Measurements from ENCODE around the gene ARGFX. TPM values are rescaled to one million over a fixed set of nuclear protein-coding genes. Genes with fewer than 3 reads are reported as not detected.

The ARGFX gene
- total and polyA plus RNA-seq, 9 of the 15 experiments (the other 6 are each of a cell fraction or from before 2014, with no cell fraction given), result not detected

DNA sequence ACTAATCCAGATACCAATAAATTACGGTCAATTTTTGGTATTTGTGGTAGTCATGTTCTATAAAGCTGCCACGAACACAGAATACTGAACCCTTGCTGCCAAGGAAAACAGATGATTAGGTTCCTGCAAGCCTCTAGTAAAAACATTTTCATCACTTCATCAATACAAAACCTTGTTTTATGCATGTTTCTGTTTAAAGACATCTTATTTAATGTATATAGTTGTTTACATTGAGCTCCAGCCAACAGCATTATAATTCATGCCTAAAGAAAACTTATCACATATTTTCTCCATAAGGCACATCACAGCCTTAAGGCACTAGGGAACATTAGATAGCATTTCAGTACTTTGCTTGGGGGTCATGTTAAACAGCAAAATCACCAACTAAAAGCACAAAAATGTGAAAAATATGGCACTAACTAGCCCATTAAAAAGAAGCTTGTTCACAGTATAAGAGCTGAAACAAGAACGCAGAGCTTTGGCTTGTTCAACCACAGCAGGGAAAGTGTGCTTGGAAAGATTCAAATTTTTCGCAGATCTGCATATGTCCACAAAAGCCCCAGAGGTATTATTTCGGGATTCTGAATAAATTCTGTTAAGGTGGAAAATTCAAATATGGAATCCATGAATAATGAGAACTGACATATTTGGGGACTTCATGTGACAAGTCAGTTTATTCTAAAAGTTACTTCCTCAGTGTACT lies 49.6 kb upstream of the ARGFX start:
- no peak overlapping the region for H3K9ac ChIP-seq (ENCODE audit: insufficient read depth in 1 of 2, low read depth in 2 of 2, low read length in 2 of 2)
- peaks cover 52% of the 10 kb centered on the region; the same call in 1 of the 3 replicates for H3K36me3 ChIP-seq (ENCODE audit: control insufficient read depth, insufficient read depth, low read length)
- DNase-seq (ENCODE audit: extremely low read depth in 1 of 4, low spot score in 3 of 4) (no peak), FAIRE-seq (no peak), ATAC-seq (no peak)
- H2AFZ ChIP-seq (ENCODE audit: low read depth, low read length), result no peak overlapping the region
- intact Hi-C loops (cut with micrococcal nuclease), result no loop called here
- H4K20me1 ChIP-seq (replicated peaks; ENCODE audit: control insufficient read depth, insufficient read depth, low read length), result no peaks in the 10 kb centered on the region
- 100% methylated on average over 5 of the region's 5 CpGs for WGBS (ENCODE audit: insufficient coverage, low coverage, missing lambda C conversion rate)
- no peak overlapping the region for H3K27ac ChIP-seq (ENCODE audit: extremely low read depth, low read depth, low read length)
- H3K9me3 ChIP-seq (replicated peaks; ENCODE audit: control insufficient read depth, insufficient read depth, low read depth, low read length), result no peaks in the 10 kb centered on the region; the same call in 1 of the 2 replicates
- no peaks in the 10 kb centered on the region for H3K9me1 ChIP-seq (ENCODE audit: control insufficient read depth, insufficient read depth, low read length)
- in situ Hi-C loops (cut with MboI), result no loop called here
- TF ChIP-seq, protein P1, sequence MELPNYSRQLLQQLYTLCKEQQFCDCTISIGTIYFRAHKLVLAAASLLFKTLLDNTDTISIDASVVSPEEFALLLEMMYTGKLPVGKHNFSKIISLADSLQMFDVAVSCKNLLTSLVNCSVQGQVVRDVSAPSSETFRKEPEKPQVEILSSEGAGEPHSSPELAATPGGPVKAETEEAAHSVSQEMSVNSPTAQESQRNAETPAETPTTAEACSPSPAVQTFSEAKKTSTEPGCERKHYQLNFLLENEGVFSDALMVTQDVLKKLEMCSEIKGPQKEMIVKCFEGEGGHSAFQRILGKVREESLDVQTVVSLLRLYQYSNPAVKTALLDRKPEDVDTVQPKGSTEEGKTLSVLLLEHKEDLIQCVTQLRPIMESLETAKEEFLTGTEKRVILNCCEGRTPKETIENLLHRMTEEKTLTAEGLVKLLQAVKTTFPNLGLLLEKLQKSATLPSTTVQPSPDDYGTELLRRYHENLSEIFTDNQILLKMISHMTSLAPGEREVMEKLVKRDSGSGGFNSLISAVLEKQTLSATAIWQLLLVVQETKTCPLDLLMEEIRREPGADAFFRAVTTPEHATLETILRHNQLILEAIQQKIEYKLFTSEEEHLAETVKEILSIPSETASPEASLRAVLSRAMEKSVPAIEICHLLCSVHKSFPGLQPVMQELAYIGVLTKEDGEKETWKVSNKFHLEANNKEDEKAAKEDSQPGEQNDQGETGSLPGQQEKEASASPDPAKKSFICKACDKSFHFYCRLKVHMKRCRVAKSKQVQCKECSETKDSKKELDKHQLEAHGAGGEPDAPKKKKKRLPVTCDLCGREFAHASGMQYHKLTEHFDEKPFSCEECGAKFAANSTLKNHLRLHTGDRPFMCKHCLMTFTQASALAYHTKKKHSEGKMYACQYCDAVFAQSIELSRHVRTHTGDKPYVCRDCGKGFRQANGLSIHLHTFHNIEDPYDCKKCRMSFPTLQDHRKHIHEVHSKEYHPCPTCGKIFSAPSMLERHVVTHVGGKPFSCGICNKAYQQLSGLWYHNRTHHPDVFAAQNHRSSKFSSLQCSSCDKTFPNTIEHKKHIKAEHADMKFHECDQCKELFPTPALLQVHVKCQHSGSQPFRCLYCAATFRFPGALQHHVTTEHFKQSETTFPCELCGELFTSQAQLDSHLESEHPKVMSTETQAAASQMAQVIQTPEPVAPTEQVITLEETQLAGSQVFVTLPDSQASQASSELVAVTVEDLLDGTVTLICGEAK (IDR thresholded peaks at IDR 0.05), result no peak
- TF ChIP-seq, protein P1 (CRISPR knock-in tag; IDR thresholded peaks at IDR 0.05), result no peak
- no peak for TF ChIP-seq HDAC1 (IDR thresholded peaks at IDR 0.05)
- no peak for TF ChIP-seq CEBPG (CRISPR knock-in tag; IDR thresholded peaks at IDR 0.05)
- TF ChIP-seq CEBPG (tag; conservative IDR thresholded peaks at IDR 0.05 in 1 of 2, IDR thresholded peaks at IDR 0.05 in 1 of 2), result no peak
- no peak for TF ChIP-seq HNRNPK (IDR thresholded peaks at IDR 0.05; ENCODE audit: low read depth, low read length, poor library complexity, severe bottlenecking)
- no peaks in the 10 kb centered on the region; the same call in 1 of the 3 replicates for H3K79me2 ChIP-seq (ENCODE audit: control insufficient read depth, insufficient read depth, low read length)
- no peaks in the 10 kb centered on the region for H3K27me3 ChIP-seq (ENCODE audit: control insufficient read depth in 2 of 2, insufficient read depth in 2 of 2, low read length in 2 of 2)
- H3K4me1 ChIP-seq (replicated peaks in 1 of 2; ENCODE audit: control insufficient read depth in 2 of 2, insufficient read depth in 2 of 2, low read length in 2 of 2), result no peaks in the 10 kb centered on the region
- no peak overlapping the region for H3K4me2 ChIP-seq (ENCODE audit: insufficient read depth, low read length)
- no peak overlapping the region for H3K4me3 ChIP-seq
- TSS peak; percentile 25 for BruUV-seq (replicated peaks)
- CTCF ChIA-PET (ENCODE audit: low intra/inter-chr PET ratio), result no interaction called here
- POLR2A ChIA-PET, result no interaction called here

Measured in K562 (cell line).